ENCODE data around the gene TNFRSF1A. TPM values are rescaled to one million over a fixed set of nuclear protein-coding genes. Genes with fewer than 3 reads are reported as not detected.

Gene TNFRSF1A
- total and polyA plus RNA-seq, 12 donors = 46.4 to 386 (median 224) TPM

DNA sequence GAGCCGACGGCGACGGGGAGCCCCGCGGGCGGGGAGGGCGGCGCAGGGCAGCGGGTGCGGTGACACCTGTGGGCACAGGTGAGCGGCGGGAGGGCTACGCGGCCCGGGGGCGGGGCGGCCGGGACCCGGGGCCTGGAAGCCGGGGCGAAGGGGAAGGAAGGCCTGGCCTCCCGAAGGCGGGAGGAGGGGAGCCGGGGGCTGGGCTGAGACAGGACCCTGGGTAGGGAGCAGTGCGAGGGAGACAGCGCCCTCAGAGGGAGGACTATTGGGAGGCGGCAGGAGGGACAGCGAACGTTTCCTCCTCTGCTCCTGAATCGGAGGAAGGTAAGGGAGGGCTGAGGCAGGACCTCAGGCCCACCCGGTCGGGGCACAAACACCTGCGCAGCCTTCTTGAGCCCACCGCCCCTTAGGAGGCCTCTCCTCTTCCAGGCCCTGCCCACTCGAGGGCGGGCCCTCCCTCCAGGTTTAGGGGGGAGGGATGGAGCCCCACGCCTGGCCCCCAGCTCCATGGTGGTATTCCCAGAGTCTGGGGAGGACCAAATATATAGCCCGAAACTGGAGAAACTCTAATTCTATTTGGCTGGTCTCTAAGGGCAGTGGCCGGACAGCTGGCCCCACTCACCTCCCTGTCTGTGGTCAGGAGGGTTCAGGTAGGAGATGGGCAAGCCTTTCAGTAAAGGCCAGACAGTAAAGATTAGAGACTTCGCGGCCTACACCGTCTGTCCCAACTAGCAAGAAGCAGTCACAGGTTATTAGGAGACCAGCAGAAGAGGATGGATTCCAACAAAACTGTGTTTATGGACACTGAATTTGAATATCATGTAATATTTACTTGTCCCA lies 30.9 kb downstream of the TNFRSF1A start:
- Histone ChIP-seq H3K27ac (no peak overlapping the region), H3K9me3 (replicated peaks in 1 of 3) (no peaks in the 10 kb centered on the region), H3K27me3 (peaks cover 6% of the 10 kb centered on the region), H3K4me3 (peak overlapping the region in 1 of 4 donors; percentile 56), H3K4me1 (replicated peaks in 1 of 2) (peaks cover 9% of the 10 kb centered on the region in 2 donors), H3K36me3 (replicated peaks in 1 of 2) (no peaks in the 10 kb centered on the region)
- 26 to 53% (median 40%) methylated on average over 13 to 43 of the region's 43 CpGs for WGBS, 4 donors
- DNase-seq = no peak
- intact Hi-C loops (cut with DNase I) = no loop called here
- TF ChIP-seq POLR2A (IDR thresholded peaks at IDR 0.05) = no peak
- TF ChIP-seq, protein P1, sequence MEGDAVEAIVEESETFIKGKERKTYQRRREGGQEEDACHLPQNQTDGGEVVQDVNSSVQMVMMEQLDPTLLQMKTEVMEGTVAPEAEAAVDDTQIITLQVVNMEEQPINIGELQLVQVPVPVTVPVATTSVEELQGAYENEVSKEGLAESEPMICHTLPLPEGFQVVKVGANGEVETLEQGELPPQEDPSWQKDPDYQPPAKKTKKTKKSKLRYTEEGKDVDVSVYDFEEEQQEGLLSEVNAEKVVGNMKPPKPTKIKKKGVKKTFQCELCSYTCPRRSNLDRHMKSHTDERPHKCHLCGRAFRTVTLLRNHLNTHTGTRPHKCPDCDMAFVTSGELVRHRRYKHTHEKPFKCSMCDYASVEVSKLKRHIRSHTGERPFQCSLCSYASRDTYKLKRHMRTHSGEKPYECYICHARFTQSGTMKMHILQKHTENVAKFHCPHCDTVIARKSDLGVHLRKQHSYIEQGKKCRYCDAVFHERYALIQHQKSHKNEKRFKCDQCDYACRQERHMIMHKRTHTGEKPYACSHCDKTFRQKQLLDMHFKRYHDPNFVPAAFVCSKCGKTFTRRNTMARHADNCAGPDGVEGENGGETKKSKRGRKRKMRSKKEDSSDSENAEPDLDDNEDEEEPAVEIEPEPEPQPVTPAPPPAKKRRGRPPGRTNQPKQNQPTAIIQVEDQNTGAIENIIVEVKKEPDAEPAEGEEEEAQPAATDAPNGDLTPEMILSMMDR (IDR thresholded peaks at IDR 0.05) = no peak

DNA sequence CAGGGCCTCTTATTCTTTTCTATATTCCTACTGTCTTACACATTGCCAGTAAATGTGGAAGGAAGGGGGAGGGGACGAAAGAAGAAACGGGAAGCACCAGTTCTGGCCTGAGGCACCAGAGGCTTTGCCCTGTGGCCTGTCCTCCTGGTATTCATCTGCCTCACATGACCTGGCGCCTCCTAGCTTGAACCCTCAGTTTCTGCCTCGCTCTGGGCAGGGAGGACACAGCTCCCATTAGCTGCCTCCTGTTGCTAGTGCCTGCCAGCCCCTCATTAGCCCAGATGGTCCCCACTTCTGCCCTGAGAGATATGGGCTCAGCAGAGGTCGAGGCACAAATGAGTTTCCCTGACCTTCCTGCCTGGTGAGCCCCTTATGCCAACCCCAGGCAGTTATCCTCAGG lies 34.3 kb downstream of the TNFRSF1A start:
- intact Hi-C loops (cut with DNase I) = no loop called here
- H3K27me3 ChIP-seq = peaks cover 6% of the 10 kb centered on the region
- no peaks in the 10 kb centered on the region for H3K36me3 ChIP-seq (replicated peaks in 1 of 2)
- H3K27ac ChIP-seq = peak overlapping the region in 2 of 5 donors; percentile 25 to 38
- TF ChIP-seq, protein P1 (IDR thresholded peaks at IDR 0.05) = no peak
- TF ChIP-seq POLR2A (IDR thresholded peaks at IDR 0.05) = no peak
- peaks cover 9% of the 10 kb centered on the region in 2 donors for H3K4me1 ChIP-seq (replicated peaks in 1 of 2)
- H3K4me3 ChIP-seq = no peak overlapping the region
- WGBS, 4 donors = 57 to 93% (median 75%) methylated on average over 4 to 5 of the region's 5 CpGs
- DNase-seq = peak in 1 of 7 donors; percentile 47
- no peaks in the 10 kb centered on the region for H3K9me3 ChIP-seq (replicated peaks in 1 of 3)

DNA sequence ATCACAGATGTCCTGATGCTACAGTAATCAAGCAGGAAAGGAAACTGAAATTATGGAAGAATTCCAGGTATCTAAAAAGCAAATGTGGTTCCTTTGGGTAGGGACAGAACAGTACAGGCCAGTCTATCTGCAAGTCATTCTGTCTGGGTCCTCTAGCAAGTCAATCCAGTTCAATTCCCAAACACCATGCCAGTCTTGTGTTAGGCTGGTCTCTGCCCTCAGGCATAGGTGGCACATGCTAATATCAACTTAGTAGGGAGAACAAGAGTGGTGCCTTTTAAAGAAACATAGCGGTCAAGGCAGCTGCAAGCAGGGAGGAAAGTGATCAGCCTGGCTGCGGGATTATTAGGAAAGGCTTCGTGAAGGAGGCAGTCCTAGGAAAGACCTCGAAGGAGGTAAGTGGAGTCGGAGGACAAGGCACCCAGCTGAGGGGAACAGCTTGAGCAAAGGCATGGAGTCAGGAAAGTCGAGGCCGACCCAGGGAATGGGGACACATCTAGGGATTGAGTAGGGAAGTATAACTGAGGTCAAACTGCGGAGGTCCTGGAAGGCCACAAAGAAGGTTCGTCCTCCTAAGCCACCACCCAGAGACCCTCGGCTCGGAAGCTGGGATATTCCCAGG lies 35.2 kb downstream of the TNFRSF1A start:
- Histone ChIP-seq H3K27me3 (peaks cover 6% of the 10 kb centered on the region), H3K36me3 (replicated peaks in 1 of 2) (no peaks in the 10 kb centered on the region), H3K4me1 (replicated peaks in 1 of 2) (peaks cover 9% of the 10 kb centered on the region in 2 donors), H3K4me3 (no peak overlapping the region), H3K9me3 (replicated peaks in 1 of 3) (no peaks in the 10 kb centered on the region), H3K27ac (peak overlapping the region in 1 of 5 donors; percentile 38)
- intact Hi-C loops (cut with DNase I) = no loop called here
- no peak for DNase-seq
- TF ChIP-seq, protein P1 (IDR thresholded peaks at IDR 0.05) = no peak
- TF ChIP-seq POLR2A (IDR thresholded peaks at IDR 0.05) = no peak
- WGBS, 4 donors = 91 to 94% (median 93%) methylated on average over 11 of the region's 11 CpGs

DNA sequence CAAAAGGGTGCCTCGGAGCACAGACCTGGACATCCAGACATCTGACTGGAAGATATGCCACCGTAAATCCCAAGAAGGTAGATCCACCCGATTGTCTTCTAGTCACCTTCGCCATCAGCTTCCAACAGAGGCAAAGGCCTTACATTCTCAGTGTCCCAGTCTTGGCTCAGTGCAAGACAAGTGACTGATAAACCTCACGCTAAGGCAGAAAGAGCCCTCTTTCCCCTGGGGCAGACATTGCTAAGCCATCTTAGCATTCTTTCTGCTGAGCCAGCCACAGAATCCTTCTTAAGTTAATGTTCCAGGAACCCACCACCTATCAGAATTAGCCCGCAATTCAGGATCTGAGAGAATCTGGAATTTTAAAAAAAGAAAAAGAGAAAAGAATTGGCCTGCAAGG lies 35.7 kb downstream of the TNFRSF1A start:
- peaks cover 5% of the 10 kb centered on the region for H3K27me3 ChIP-seq
- no peak for DNase-seq
- H3K4me3 ChIP-seq = no peak overlapping the region
- intact Hi-C loops (cut with DNase I) = no loop called here
- H3K27ac ChIP-seq = no peak overlapping the region
- H3K4me1 ChIP-seq (replicated peaks in 1 of 2) = peaks cover 9% of the 10 kb centered on the region in 2 donors
- H3K9me3 ChIP-seq (replicated peaks in 1 of 3) = no peaks in the 10 kb centered on the region
- whole genome bisulfite sequencing, 4 donors = 72 to 90% (median 85%) methylated on average over 6 of the region's 6 CpGs
- no peaks in the 10 kb centered on the region for H3K36me3 ChIP-seq (replicated peaks in 1 of 2)
- no peak for TF ChIP-seq POLR2A (IDR thresholded peaks at IDR 0.05)
- TF ChIP-seq, protein P1 (IDR thresholded peaks at IDR 0.05) = no peak

All from adrenal gland (tissue), 12 donors.